SK-N-SH (cell line): ENCODE measurements around the gene SRGAP3. TPM values are rescaled to one million over a fixed set of nuclear protein-coding genes. Genes with fewer than 3 reads are reported as not detected.
A peak's percentile ranks its signal among the peaks of the same experiment; 100 is the strongest.

ENCODE experiments used
- CTCF ChIA-PET: fragments of 300-600, 350-600 bp; formaldehyde crosslinking; extraction: SDS; loops from one replicate; lab custom pipeline; 2021; lab: Yijun Ruan, JAX
- POLR2A ChIA-PET: fragments of 350-600 bp; sonication (Branson Sonifier 250); formaldehyde crosslinking; extraction: SDS; loops from one replicate; lab custom pipeline; 2020; ENCODE audit warnings: antibody characterized with exemption, inconsistent platforms; lab: Yijun Ruan, JAX
- DNase-seq: peaks from one replicate; pipeline ENCODE4 v3.0.0; 2012
- H2AFZ ChIP-seq: fragments of 200-600 bp; sonication (generic); 2 replicates; pipeline ENCODE4 v1.8.1; 2016; ENCODE audit warnings: antibody characterized with exemption, mild to moderate bottlenecking, low read depth
- H3F3A ChIP-seq: fragments of 200-600 bp; sonication (generic); replicated peaks from 2 replicates; pipeline ENCODE3; 2016; ENCODE audit warnings: antibody characterized with exemption, mild to moderate bottlenecking; ENCODE audit not compliant: insufficient read depth
- H3K27ac ChIP-seq, 2 experiments: fragments of 200-500 bp in 1 of 2; fragments of 200-600 bp in 1 of 2; sonication (Bioruptor generic) in 1 of 2; sonication (generic), shearing (Covaris generic) in 1 of 2; 2 replicates each; pipeline versions ENCODE4 v1.5.1 to v1.6.1; 2014 to 2016; ENCODE audit warnings: low read depth in 2 of 2, inconsistent platforms in 1 of 2, low read length in 1 of 2, mild to moderate bottlenecking in 1 of 2, mixed read lengths in 1 of 2
- H3K27me3 ChIP-seq: fragments of 200-600 bp; sonication (generic), shearing (Covaris generic); 2 replicates; pipeline ENCODE4 v1.6.1; 2016; ENCODE audit warnings: mixed run types; ENCODE audit not compliant: insufficient read depth
- H3K36me3 ChIP-seq, 2 experiments: fragments of 200-500 bp in 1 of 2; fragments of 200-600 bp in 1 of 2; sonication (Bioruptor generic) in 1 of 2; sonication (generic) in 1 of 2; replicated peaks in 1 of 2; 2 replicates each; pipeline versions ENCODE3 to v1.5.1; 2014 to 2016; ENCODE audit warnings: low read length in 1 of 2, mild to moderate bottlenecking in 1 of 2; ENCODE audit not compliant: insufficient read depth in 2 of 2, control insufficient read depth in 1 of 2
- H3K4me1 ChIP-seq, 2 experiments: fragments of 200-500 bp in 1 of 2; fragments of 200-600 bp in 1 of 2; sonication (Bioruptor generic) in 1 of 2; sonication (generic), shearing (Covaris generic) in 1 of 2; 2 replicates each; pipeline versions ENCODE4 v1.5.1 to v1.6.1; 2014 to 2016; ENCODE audit warnings: low read depth in 1 of 2, low read length in 1 of 2, mixed run types in 1 of 2; ENCODE audit not compliant: insufficient read depth in 2 of 2, control insufficient read depth in 1 of 2
- H3K4me2 ChIP-seq: fragments of 200-600 bp; sonication (generic), shearing (Covaris generic); 2 replicates; pipeline ENCODE4 v1.6.1; 2017; ENCODE audit warnings: mixed run types
- H3K4me3 ChIP-seq, 2 experiments: fragments of 200-500 bp in 1 of 2; fragments of 200-600 bp in 1 of 2; sonication (Bioruptor generic) in 1 of 2; sonication (generic), shearing (Covaris generic) in 1 of 2; 2 replicates each; pipeline versions ENCODE4 v1.5.1 to v1.8.1; 2014 to 2016; ENCODE audit warnings: low read depth in 2 of 2, inconsistent platforms in 1 of 2, low read length in 1 of 2, mild to moderate bottlenecking in 1 of 2, mixed read lengths in 1 of 2, moderate library complexity in 1 of 2
- H3K79me2 ChIP-seq: fragments of 200-600 bp; sonication (generic); 2 replicates; pipeline ENCODE4 v1.8.1; 2017; ENCODE audit warnings: mild to moderate bottlenecking; ENCODE audit not compliant: insufficient read depth
- H3K9ac ChIP-seq: fragments of 200-600 bp; sonication (generic); 2 replicates; pipeline ENCODE4 v1.6.1; 2017; ENCODE audit warnings: mixed run types
- H3K9me2 ChIP-seq: fragments of 200-600 bp; sonication (generic); 2 replicates; pipeline ENCODE4 v1.6.1; 2017; ENCODE audit warnings: mixed run types
- H3K9me3 ChIP-seq: fragments of 200-600 bp; sonication (generic); 2 replicates; pipeline ENCODE4 v1.6.1; 2017; ENCODE audit warnings: mixed run types, mild to moderate bottlenecking, moderate library complexity
- H4K20me1 ChIP-seq: fragments of 200-600 bp; sonication (generic); 2 replicates; pipeline ENCODE4 v1.6.1; 2017; ENCODE audit warnings: mild to moderate bottlenecking, mixed run types; ENCODE audit not compliant: insufficient read depth
- EZH2phosphoT487 ChIP-seq: fragments of 200-600 bp; sonication (generic); IDR thresholded peaks from 2 replicates; pipeline ENCODE4 v1.6.1; 2017; ENCODE audit warnings: low read depth, mixed run types, mild to moderate bottlenecking, antibody characterized with exemption, moderate library complexity, borderline replicate concordance
- FOSL2 ChIP-seq: IDR thresholded peaks from 2 replicates; pipeline ENCODE4 v1.4.0; 2012; ENCODE audit warnings: low read depth, mild to moderate bottlenecking, moderate library complexity, borderline replicate concordance
- FOXJ3 ChIP-seq: sonication (generic); formaldehyde crosslinking; IDR thresholded peaks from 2 replicates; pipeline ENCODE4 v1.5.1; 2020; ENCODE audit warnings: mild to moderate bottlenecking, missing genetic modification reagents
- GATA2 ChIP-seq: sonication (generic); formaldehyde crosslinking; IDR thresholded peaks from 2 replicates; pipeline ENCODE4 v1.5.0; 2020; ENCODE audit warnings: mild to moderate bottlenecking, missing genetic modification reagents
- JUND ChIP-seq: IDR thresholded peaks from 2 replicates; pipeline ENCODE4 v1.4.0; 2012
- MXI1 ChIP-seq: IDR thresholded peaks from 2 replicates; pipeline ENCODE4 v1.6.1; 2012; ENCODE audit warnings: mild to moderate bottlenecking, low read depth, low read length, improper control_type of control experiment
- NRF1 ChIP-seq: IDR thresholded peaks from 2 replicates; pipeline ENCODE4 v1.6.1; 2012; ENCODE audit warnings: low read depth, mild to moderate bottlenecking, low read length
- RAD21 ChIP-seq: IDR thresholded peaks from 2 replicates; pipeline ENCODE4 v1.6.1; 2012; ENCODE audit warnings: mild to moderate bottlenecking, low read length
- RCOR1 ChIP-seq: fragments of 150-350 bp; IDR thresholded peaks from 2 replicates; pipeline ENCODE4 v1.6.1; 2017; ENCODE audit warnings: antibody characterized with exemption, low read length
- SMC3 ChIP-seq: IDR thresholded peaks from 2 replicates; pipeline ENCODE4 v1.6.1; 2012; ENCODE audit warnings: low read depth, low read length, improper control_type of control experiment
- TAF1 ChIP-seq: IDR thresholded peaks from 2 replicates; pipeline ENCODE4 v1.6.1; 2012; ENCODE audit warnings: low read depth, mild to moderate bottlenecking, low read length, moderate library complexity, borderline replicate concordance
- TCF12 ChIP-seq: IDR thresholded peaks from 2 replicates; pipeline ENCODE4 v1.4.0; 2012
- YY1 ChIP-seq: IDR thresholded peaks from 2 replicates; pipeline ENCODE4 v1.4.0; 2012; ENCODE audit warnings: low read depth, mild to moderate bottlenecking
- WGBS: methylation state at CpG from one replicate; pipeline ENCODE4 v1.1.6; 2017; ENCODE audit warnings: low lambda C conversion rate; 5-methylcytosine and 5-hydroxymethylcytosine counted together
- polyA plus RNA-seq, 3 experiments: library from polyadenylated mRNA; depleted of rRNA; stranded (reverse); fragments of >200 nt; gene quantifications; 2 replicates each; pipeline ENCODE4 v1.2.3, GENCODE V29; 2012
- TF ChIP-seq, protein P1 (sequence below): IDR thresholded peaks from 2 replicates; pipeline ENCODE4; 2012
- TF ChIP-seq, protein P2 (sequence below): fragments of 200-600 bp; sonication (generic); IDR thresholded peaks from 2 replicates; pipeline ENCODE4 v1.6.1; 2017; ENCODE audit warnings: antibody characterized with exemption, mild to moderate bottlenecking, moderate library complexity
- TF ChIP-seq, protein P3 (sequence below): fragments of 150-350 bp; IDR thresholded peaks from 2 replicates; pipeline ENCODE4 v1.6.1; 2017; ENCODE audit warnings: antibody characterized with exemption, low read length, low read depth, borderline replicate concordance

The SRGAP3 gene
- polyA plus RNA-seq, 1 of the 3 experiments (the other 2 are of a cell fraction): 2.8 TPM

DNA sequence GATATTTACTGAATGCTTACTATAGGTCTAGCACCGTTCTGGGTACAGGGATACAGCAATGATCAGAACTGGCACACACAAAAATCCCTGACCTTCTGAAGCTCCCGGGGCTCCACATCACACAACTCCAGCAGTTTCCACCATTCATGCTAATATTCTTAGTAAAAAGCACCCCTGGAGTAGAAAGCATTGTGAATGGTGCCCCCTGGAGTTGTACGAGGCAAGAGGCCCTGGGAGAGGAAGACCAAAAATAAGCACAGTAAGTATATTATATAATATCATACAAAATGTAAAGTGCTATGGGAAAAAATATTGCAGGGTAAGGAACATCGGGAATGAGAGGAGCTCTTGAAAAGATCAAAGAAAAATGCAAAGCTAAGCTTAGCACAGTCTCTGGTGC lies 790 bp upstream of the SRGAP3 start:
- WGBS: 81% methylated on average over 4 of the region's 4 CpGs
- POLR2A ChIA-PET: interaction anchor here (1.1 to 1.3 kb wide), 2 partner anchors 30 to 49 kb away, joined by 3 to 4 read pairs; no protein-coding TSS in a partner anchor
- peak; percentile 38 for DNase-seq

GRCh38 chr3:9248522-9249271 lies 749 bp downstream of the SRGAP3 start:
- Histone ChIP-seq H3K27me3 (no peaks in the 10 kb centered on the region), H3F3A (no peaks in the 10 kb centered on the region), H3K79me2 (no peaks in the 10 kb centered on the region), H4K20me1 (no peaks in the 10 kb centered on the region), H3K9ac (peak overlapping the region; percentile 22; the same call in 1 of the 2 replicates), H3K4me1 (peaks cover 0 to 38% of the 10 kb centered on the region in 2 experiments; a peak in 2 of 4 replicates), H3K27ac (peak overlapping the region in 1 of 2 experiments; percentile 78; a peak in 2 of 4 replicates), H2AFZ (peak overlapping the region; percentile 91), H3K9me2 (no peaks in the 10 kb centered on the region), H3K9me3 (no peaks in the 10 kb centered on the region), H3K36me3 (no peaks in the 10 kb centered on the region), H3K4me3 (peak overlapping the region; percentile 69 to 74), H3K4me2 (peak overlapping the region; percentile 85)
- DNase-seq: peak; percentile 26
- WGBS: 19% methylated on average over 13 of the region's 13 CpGs
- ChIA-PET POLR2A (interaction anchor here (0.8 to 1.3 kb wide), 2 partner anchors 12 to 32 kb away, joined by 3 read pairs; no protein-coding TSS in a partner anchor), CTCF (interaction anchor here (0.7 to 3.9 kb wide), 15 partner anchors 12 to 261 kb away, joined by 3 to 37 read pairs (median 7); no protein-coding TSS in a partner anchor)
- TF ChIP-seq FOSL2 (no peak), GATA2 (CRISPR knock-in tag) (no peak)
- TF ChIP-seq, protein P1, sequence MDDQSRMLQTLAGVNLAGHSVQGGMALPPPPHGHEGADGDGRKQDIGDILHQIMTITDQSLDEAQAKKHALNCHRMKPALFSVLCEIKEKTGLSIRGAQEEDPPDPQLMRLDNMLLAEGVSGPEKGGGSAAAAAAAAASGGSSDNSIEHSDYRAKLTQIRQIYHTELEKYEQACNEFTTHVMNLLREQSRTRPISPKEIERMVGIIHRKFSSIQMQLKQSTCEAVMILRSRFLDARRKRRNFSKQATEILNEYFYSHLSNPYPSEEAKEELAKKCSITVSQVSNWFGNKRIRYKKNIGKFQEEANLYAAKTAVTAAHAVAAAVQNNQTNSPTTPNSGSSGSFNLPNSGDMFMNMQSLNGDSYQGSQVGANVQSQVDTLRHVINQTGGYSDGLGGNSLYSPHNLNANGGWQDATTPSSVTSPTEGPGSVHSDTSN: peak; percentile 60

More for the DNA sequence above, 790 bp upstream of the SRGAP3 start:
- TF ChIP-seq, protein P2, sequence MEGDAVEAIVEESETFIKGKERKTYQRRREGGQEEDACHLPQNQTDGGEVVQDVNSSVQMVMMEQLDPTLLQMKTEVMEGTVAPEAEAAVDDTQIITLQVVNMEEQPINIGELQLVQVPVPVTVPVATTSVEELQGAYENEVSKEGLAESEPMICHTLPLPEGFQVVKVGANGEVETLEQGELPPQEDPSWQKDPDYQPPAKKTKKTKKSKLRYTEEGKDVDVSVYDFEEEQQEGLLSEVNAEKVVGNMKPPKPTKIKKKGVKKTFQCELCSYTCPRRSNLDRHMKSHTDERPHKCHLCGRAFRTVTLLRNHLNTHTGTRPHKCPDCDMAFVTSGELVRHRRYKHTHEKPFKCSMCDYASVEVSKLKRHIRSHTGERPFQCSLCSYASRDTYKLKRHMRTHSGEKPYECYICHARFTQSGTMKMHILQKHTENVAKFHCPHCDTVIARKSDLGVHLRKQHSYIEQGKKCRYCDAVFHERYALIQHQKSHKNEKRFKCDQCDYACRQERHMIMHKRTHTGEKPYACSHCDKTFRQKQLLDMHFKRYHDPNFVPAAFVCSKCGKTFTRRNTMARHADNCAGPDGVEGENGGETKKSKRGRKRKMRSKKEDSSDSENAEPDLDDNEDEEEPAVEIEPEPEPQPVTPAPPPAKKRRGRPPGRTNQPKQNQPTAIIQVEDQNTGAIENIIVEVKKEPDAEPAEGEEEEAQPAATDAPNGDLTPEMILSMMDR: peak; percentile 30; the same call in 1 of the 2 replicates
- TF ChIP-seq FOXJ3 (CRISPR knock-in tag): no peak
- TF ChIP-seq RAD21: peak; percentile 62
- TF ChIP-seq, protein P3, sequence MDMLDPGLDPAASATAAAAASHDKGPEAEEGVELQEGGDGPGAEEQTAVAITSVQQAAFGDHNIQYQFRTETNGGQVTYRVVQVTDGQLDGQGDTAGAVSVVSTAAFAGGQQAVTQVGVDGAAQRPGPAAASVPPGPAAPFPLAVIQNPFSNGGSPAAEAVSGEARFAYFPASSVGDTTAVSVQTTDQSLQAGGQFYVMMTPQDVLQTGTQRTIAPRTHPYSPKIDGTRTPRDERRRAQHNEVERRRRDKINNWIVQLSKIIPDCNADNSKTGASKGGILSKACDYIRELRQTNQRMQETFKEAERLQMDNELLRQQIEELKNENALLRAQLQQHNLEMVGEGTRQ: no peak
- TF ChIP-seq RCOR1: no peak
- TF ChIP-seq EZH2phosphoT487: no peak
- TF ChIP-seq TCF12: no peak
- no peak for TF ChIP-seq NRF1
- TF ChIP-seq YY1: no peak
- TF ChIP-seq JUND: no peak
- TF ChIP-seq SMC3: no peak
- no peak for TF ChIP-seq TAF1
- TF ChIP-seq MXI1: no peak
- Histone ChIP-seq H3K4me1 (peaks cover 0 to 27% of the 10 kb centered on the region in 2 experiments; a peak in 2 of 4 replicates), H3K36me3 (no peaks in the 10 kb centered on the region), H3K9me3 (no peaks in the 10 kb centered on the region), H3K9me2 (no peaks in the 10 kb centered on the region), H2AFZ (no peak overlapping the region), H4K20me1 (no peaks in the 10 kb centered on the region), H3K4me3 (0 out of 4 replicates have a peak overlapping the region, but pooled peaks of 1 of the 2 experiments have one; percentile 13), H3F3A (no peaks in the 10 kb centered on the region), H3K27me3 (peaks cover 5% of the 10 kb centered on the region; the same call in 1 of the 2 replicates), H3K9ac (no peak overlapping the region), H3K4me2 (peak overlapping the region; percentile 85; the same call in 1 of the 2 replicates), H3K79me2 (no peaks in the 10 kb centered on the region), H3K27ac (no peak overlapping the region)
- CTCF ChIA-PET: interaction anchor here (0.8 to 3.9 kb wide), 23 partner anchors 8 to 441 kb away, joined by 3 to 37 read pairs (median 6); no protein-coding TSS in a partner anchor
